ENCODE results near the gene LRRC3.
"Not testable (repeated sequence)": the region's sequence is repeated elsewhere in the genome, so short reads cannot be mapped to it uniquely, and the experiment has no call there.

The LRRC3 gene, protein sequence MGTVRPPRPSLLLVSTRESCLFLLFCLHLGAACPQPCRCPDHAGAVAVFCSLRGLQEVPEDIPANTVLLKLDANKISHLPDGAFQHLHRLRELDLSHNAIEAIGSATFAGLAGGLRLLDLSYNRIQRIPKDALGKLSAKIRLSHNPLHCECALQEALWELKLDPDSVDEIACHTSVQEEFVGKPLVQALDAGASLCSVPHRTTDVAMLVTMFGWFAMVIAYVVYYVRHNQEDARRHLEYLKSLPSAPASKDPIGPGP

DNA sequence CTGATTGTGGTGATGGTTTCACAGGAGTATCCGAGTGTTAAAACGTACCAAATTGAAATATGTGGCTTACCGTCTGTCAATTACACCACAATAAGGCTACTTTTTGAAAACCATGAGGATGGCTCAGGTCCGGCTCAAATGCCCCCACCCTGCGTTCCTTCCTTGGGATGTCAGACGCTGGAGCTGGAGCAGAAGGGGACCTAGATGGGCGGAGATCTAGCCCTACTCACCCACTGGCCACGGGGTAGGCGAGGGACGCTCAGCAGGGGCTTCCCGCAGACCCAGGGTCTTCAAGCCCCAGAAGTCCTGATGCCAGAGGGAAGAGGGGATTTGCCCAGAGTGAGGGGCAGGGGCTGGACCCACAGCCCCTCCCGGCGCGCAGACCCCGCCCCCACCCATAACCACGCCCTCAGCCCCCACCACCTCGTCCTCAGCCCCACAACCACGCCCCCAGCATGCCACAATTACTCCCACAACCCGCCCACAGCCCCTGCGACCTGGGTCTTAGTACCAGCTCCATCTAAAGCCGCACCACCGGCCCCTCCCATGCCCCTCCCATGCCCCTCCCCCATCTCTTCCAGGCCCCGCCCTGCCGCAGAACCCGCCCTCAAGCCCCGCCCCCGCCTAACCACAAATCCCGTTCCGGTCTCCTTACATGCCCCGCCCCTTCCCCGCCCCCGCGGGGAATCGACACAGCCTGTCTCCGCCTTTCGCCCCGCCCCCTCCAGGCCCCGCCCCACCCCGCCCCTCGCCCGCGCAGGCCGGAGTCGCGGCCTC lies at the start of gene LRRC3:
LRRC3 (plus strand) TSS at position 764 of the 777 bp plus-strand sequence. CDS start 1,135 bp downstream, outside the sequence.
- peak; percentile 37 to 60 for DNase-seq (ENCODE audit: low read depth in 2 of 2, low spot score in 1 of 2)

DNA sequence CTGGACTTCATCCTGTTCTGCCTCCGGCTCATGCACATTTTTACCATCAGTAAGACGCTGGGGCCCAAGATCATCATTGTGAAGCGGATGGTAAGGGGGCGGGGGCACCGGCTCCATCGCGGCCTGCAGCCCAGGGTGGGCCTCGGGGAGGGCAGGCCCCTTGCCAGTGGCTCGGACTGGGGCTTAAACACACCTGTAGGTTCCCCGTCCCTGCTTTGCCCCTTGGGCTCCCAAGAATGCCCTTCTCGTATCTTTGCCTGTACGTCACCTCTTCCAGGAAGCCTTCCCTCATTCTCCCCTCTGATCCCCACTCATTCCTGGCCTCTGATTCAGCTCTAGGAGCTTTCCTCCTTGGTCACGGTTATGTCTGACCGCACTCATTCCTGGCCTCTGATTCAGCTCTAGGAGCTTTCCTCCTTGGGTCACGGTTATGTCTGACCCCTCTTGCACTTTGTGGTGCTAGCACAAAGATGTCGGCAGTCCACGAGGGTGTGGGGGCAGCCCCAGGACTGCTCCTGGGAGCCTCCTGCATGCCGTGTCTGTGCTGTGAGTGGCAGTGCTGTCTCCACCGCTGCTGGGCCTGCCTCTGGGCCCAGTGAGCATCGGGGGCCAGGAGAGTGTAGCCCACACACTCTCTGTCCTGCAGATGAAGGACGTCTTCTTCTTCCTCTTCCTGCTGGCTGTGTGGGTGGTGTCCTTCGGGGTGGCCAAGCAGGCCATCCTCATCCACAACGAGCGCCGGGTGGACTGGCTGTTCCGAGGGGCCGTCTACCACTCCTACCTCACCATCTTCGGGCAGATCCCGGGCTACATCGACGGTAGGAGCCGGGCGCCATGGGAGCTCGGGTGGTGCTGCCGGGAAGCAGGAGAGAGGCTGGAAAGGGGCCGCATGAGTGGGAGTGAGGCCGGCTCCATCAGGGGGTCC lies 49.1 kb upstream of the LRRC3 start:
- DNase-seq (ENCODE audit: low read depth in 2 of 2, low spot score in 1 of 2) = no peak

DNA sequence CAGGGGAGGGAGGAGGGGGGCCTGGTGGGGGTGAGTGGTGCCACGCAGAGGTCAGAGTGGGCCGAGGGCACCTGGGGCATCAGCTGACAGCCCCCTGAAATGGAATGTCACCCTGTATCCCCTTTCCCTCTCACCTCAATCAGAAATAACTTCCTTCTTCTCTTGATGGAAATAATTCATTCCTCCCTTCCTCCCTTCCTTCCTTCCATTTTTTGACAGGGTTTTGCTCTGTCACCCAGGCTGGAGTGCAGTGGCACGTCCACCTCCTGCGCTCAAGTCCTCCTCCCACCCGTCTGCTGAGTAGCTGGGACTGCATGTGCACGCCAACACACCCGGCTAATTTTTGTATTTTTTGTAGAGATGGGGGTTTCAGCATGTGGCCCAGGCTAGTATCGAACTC lies 48.4 kb upstream of the LRRC3 start:
- no peak for DNase-seq (ENCODE audit: low read depth in 2 of 2, low spot score in 1 of 2)

DNA sequence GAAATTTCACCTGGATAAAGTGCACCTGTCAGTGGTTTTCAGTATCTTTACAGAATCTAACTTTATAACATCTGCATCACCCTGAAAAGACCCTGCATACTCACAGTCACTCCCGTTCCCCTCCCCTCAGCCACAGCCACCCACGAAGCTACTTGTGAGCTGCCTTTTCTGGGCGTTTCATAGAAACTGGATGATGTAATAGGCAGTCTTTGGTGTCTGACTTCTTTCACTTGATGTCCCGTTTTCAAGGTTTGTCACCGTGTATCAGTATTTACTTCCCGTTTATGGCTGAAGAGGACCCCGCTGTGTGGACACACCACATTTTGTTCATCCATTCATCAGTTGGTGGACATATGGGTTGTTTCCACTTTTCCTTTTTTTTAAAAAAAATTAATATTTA lies 47.8 kb upstream of the LRRC3 start:
- no peak for DNase-seq (ENCODE audit: low read depth in 2 of 2, low spot score in 1 of 2)

DNA sequence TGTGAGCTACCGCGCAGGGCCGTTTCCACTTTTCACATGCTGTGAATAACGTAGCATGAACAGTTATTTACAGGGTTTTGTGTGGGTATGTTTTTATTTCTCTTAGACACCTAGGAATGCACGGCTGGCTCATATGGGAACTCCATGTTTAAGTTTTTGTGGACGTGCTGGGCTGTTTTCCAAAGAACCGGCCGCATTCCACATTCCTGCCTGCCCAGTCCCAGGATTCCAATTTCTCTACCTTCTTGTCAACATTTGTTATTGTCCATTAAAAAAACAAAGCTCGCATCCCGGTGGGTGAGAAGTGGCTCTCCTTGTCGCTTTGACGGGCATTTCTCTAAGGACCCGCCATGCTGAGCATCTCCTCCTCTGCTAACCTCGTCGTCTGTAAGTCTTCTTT lies 47.1 kb upstream of the LRRC3 start:
- DNase-seq (ENCODE audit: low read depth in 2 of 2, low spot score in 1 of 2) = no peak

DNA sequence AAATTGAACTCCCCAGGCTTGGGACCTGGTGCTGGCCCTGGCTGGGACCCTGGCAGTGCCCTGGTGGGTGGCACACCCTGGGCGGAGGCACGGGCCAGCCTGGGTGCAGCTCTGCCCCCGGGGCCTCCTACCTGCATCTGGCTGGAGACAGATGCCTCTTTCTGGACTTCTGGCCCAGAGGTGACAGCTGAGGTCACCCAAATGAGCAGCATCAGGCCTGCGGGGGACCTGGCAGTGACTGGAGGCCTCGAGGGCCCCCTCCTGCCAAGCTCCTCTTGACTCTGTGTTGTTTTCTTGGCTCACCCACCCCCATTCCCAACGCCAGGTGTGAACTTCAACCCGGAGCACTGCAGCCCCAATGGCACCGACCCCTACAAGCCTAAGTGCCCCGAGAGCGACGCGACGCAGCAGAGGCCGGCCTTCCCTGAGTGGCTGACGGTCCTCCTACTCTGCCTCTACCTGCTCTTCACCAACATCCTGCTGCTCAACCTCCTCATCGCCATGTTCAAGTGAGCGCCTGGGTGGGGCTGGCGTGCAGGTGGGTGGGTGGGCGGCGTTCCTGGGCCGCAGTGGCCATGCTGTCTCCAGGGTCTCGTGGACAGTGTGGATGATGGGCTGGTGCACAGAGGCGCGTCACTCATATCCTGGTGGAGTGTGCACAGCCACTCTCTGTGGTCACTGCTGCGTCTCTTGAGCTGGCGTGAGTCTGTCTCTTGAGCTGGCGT lies 41.6 kb upstream of the LRRC3 start:
- DNase-seq (ENCODE audit: low read depth in 2 of 2, low spot score in 1 of 2) = no peak

DNA sequence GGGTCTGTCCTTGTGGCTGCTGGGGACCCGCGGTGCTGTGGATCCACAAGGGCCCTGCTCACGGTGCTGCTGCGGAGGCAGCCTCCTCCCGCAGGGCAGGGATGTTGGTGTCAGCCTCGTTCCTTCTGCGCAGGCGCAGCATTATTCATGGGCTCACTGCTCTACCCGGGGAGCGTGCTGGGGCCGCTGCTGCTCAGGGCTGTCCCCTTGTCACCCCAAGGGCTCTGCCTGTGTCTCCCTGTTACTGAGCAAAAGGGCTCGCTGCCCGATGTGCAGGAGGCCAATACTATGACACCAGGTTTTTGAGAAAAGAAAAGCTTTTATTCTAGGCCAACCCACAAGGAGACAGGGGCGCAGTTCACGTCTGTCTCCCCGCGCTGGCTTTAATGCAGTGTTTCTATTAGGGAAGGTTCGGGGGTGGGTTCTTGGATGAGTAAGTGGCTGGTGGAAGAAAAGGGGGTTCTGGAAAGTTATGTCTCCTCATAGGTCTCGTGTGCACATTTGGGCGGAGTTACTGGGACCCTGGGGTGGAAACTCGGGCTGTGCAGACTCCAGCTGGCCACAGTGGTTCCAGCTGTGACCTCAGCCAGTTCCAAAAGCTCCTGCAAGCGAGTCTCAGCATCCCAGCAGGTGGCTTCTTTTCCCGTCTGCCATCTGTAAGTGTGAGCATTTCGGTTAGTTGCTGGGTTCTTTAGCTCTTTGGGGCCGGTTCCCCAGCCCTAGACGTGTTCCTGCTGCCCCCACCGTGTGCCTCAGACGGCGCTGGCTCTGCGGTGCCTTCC lies 40.8 kb upstream of the LRRC3 start:
- DNase-seq (ENCODE audit: low read depth in 2 of 2, low spot score in 1 of 2) = no peak

DNA sequence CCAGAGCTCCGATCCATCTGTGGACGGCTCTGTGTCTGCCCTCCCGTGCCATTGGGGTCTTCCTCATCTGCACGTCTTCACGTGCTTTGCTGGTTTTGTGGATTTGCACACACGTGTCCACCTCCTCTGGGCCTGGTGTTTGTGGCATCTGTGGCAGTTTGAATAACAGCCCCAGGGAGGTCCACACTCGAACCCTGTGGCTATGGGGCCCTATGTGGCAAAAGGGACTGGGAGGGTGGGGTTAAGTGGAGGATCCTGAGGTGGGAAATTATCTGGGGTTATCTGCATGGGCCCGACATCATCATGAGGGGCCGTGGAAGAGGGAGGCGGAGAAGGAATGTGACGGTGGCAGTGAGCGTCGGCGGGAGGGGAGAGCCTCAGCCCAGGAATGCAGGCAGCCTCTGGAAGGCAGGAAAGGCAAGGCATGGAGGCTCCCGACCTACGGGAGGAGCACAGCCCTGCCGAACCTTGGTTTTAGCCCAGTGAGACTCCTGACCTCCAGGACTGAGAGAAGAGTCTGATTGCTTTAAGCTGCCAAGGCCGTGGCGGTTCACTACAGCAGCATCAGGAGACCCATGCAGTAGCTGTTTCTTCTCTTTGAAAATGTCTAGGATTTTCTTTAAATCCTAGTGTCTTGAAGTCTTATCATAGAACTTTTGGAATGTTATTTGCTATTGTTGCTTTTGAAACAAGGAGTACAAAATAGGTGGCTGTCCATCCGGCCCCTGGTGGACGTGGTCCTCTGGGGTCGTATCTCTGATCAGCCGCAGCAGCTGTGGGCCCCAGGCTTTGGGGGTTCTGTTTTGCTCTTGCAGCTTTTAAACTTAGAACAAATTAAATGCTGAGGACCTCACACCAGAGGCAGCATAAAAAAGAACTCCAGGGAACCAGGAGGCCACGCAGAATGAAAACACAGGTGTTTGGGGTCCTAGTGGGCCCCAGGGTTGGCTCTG lies 40.0 kb upstream of the LRRC3 start:
- DNase-seq (ENCODE audit: low read depth in 2 of 2, low spot score in 1 of 2) = no peak

DNA sequence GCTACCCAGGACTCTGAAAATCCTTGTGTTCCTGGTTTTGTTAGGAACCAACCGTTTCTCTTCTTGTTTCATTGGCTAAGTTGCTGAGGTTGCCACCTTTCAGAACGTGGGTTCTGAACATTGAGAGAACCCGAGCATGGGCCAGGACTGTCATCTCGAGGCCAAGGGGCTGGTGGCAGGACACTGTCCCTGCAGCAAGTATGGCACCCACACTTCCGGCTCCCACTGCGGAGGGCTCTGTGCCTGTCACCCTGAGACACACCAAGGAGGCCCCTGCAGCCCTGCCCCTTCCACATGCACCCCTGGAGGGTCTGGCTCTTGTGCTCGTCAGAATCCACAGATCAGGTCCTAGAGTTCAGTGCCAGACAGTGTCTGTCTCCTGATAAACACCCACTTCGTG lies 39.1 kb upstream of the LRRC3 start:
- DNase-seq (ENCODE audit: low read depth in 2 of 2, low spot score in 1 of 2) = no peak

DNA sequence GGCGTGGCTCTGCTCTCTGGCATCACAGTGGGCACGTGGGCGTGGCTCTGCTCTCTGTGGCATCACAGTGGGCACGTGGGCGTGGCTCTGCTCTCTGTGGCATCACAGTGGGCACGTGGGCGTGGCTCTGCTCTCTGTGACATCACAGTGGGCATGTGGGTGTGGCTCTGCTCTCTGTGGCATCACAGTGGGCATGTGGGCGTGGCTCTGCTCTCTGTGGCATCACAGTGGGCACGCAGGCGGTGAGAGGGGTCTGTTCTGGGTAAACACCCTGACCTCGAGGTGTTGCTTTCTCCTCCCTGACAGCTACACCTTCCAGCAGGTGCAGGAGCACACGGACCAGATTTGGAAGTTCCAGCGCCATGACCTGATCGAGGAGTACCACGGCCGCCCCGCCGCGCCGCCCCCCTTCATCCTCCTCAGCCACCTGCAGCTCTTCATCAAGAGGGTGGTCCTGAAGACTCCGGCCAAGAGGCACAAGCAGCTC lies 37.6 kb upstream of the LRRC3 start:
- not testable (repeated sequence) for DNase-seq (ENCODE audit: low read depth in 2 of 2, low spot score in 1 of 2)

DNA sequence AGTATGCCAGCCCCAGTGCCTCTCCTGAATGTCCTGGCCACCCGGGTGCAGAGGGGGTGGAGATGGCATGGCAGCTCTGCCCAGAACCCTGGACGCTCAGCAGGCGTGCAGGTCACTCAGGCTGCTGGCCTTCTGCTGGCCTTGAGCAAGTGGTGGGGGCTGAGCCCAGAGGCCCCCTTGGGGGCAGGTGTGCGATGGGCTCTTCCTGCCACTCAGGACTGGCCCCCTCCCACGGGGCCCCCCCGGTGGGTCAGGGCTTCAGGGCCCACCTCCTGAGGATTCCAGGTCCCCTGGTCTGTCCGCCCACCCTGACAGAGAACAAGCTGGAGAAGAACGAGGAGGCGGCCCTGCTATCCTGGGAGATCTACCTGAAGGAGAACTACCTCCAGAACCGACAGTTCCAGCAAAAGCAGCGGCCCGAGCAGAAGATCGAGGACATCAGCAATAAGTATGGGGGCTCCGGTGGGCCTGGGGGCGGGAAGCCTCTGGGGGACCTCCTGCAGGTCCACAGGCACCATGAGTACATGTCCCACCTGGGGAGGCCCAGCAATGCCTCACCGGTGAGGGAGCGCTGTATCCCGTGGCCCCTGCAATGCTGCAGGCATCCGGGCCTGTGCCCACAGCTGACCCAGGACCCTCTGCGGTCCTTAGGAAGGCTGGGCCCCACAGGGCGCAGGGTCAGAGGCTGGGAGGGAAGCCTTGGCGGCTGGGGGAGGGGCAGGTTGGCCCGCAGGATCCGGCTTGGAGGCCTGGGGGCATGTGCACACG lies 37.0 kb upstream of the LRRC3 start:
- no peak for DNase-seq (ENCODE audit: low read depth in 2 of 2, low spot score in 1 of 2)

DNA sequence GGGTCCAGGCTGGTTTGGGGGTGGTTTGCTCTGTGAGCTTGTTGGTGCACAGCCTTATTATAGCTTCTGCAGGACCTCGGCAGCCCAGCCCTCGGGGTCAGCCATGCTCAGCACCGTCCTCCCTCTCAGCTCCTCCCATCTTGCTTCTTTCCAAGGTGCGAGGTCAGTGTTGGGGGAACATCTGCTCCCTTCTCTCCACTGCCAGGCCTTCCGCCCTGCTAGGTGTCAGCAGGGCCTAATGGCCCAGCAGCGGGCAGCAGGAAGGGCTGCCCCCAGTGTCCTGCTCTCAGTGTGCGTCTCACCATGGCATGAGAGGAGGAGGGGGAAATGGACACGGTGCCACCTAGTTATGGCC lies 36.5 kb upstream of the LRRC3 start:
- DNase-seq (ENCODE audit: low read depth in 2 of 2, low spot score in 1 of 2) = no peak

DNA sequence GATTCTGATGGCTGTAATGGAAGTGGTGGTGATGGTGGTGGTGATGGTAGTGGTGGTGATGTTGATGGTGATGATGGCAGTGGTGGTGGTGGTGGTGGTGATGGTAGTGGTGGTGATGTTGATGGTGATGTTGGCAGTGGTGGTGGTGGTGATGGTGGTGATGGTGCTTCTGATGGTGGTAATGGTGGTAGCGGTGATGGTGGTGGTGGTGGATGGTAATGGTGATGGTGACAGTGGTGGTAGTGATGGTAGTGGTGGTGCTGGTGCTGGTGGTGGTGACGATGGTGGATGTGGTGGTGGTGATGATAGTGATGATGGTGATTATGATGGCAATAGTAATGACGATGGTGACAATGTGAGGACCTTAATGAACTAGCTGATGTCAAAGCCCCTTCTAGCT lies 35.6 kb upstream of the LRRC3 start:
- DNase-seq (ENCODE audit: low read depth in 2 of 2, low spot score in 1 of 2) = no peak

DNA sequence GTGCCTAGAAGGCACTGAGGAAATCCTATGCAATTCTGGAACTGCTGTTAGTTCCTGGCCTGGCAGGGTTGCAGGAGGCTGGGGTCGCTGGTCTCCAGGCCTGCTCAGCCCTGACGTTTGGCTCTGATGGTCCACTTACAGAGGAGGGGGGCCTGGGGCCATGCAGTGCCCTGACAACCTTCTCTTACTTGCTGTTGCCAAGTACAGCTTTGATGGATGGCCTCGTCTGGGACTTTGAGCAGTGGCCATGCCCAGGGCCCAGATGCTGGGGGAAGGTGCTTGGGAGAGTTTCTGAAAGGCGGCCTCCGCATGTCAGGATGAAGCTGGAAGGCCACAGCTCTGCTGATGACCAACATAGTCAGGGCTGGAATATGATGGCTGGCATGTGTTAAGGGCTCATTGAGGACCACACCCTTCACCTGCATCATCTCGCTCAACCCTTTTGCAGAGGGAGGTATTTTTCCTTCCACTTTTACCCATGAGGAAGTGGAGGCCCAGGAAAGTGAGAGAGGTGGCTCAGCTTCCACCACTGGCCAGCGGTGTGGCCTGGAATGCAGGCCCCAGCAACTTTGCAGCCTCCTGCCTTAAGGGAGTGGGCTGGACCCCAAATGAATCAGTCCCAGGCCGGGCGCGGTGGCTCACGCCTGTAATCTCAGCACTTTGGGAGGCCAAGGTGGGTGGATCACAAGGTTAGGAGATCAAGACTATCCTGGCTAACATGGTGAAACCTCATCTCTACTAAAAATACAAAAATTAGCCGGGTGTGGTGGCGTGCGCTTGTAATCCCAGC lies 34.7 kb upstream of the LRRC3 start:
- DNase-seq (ENCODE audit: low read depth in 2 of 2, low spot score in 1 of 2) = no peak

DNA sequence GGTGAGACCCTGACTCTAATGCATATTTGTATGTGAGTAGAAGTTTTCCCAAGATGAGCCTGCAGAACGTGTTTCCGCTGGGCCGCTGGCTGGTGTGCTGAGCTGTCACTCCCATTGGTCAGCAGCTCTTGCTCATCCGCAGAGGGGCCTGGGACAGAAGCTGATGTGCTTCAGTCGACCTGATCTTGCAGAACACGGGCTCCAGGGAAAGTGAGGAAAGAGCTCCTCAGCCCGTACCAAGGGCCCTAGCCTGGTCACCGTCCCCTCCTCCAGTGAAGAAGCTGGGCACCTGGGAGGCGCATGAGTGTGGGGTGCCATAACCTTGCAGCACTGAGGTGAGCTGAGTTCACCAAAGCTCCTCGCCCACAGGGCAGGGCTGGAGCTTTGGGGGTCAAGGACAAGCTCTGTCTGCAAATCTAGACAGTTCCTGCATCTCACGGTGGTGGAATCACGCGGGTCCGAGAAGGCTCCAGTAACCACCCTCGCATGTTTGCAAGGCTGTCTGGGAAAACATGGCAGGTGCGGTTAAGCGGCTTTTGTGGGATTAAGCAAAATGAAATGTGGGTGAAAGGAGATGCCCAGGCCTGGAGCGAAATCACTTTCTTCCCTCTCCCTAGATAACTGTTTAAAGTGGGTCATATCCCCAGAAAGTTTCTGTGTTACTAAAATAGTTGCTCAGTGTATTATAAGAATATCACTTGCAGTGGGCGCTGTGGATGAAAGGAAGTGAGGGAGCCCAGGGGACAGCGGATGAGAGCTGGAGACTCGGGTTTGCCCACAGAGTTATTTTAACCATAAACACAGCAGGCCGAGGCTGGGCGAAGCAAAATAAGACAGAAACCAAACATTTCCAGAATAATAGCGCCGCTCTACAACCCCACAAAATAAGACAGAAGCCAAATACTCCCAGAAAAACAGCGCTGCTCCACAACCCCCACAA lies 33.1 kb upstream of the LRRC3 start:
- DNase-seq (ENCODE audit: low read depth in 2 of 2, low spot score in 1 of 2) = no peak

DNA sequence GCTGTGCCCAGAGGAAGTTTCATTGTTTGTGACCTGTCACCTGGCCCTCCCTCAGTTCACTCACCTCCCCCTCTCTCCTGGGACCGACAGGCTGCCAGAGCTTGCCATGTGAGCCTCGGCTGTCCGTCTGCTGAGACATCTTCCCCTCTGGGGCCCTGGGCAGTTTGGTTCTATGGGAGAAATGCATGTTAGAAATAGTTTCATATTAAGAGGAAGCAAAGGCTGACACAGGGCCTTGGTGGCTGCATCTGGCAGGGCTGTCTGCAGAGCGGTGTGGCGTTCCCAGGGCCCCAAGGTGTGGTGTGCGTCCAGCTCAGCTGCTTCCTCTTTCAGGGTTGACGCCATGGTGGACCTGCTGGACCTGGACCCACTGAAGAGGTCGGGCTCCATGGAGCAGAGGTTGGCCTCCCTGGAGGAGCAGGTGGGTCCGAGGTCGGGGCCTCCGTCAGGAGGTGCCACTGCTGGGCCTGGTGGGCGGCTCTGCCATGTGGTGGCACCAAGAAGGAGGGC lies 31.9 kb upstream of the LRRC3 start:
- no peak for DNase-seq (ENCODE audit: low read depth in 2 of 2, low spot score in 1 of 2)
